K562 (cell line): Measurements from ENCODE around the gene CHL1. TPM values are rescaled to one million over a fixed set of nuclear protein-coding genes. Genes with fewer than 3 reads are reported as not detected.

Source experiments
- ATAC-seq: fragments of 200-7000 bp; cut with Tn5 transposase; 3 replicates; pipeline ENCODE4 v1.9.1; 2020; ENCODE audit warnings: moderate library complexity
- BruUV-seq: library from RNA; stranded (reverse); fragments of 400-500 nt; replicated peaks from 2 replicates; lab custom pipeline; 2021; lab: Mats Ljungman, UMichigan
- CTCF ChIA-PET: fragments of 300-600 bp; formaldehyde crosslinking; extraction: SDS; loops from one replicate; lab custom pipeline; 2021; ENCODE audit warnings: low intra/inter-chr PET ratio; lab: Yijun Ruan, JAX
- POLR2A ChIA-PET: fragments of 300-600, 350-650 bp; sonication (Branson Sonifier 250); formaldehyde crosslinking; extraction: SDS; loops from one replicate; lab custom pipeline; 2021; ENCODE audit warnings: antibody characterized with exemption, inconsistent platforms; lab: Yijun Ruan, JAX
- DNase-seq, 4 experiments: peaks; one replicate each; pipeline versions ENCODE4 v3.0.0 to v3.0.0-alpha.2; 2011 to 2018; ENCODE audit warnings: low spot score in 3 of 4, mixed read lengths in 3 of 4; ENCODE audit errors: extremely low read depth in 1 of 4
- FAIRE-seq: peaks from 2 replicates; lab custom pipeline; 2011; peaks lifted over from hg19 to GRCh38; lab: Jason Lieb, UNC
- H2AFZ ChIP-seq: 2 replicates; pipeline ENCODE4 v1.6.0; 2011; ENCODE audit warnings: low read depth, low read length, control low read depth, inconsistent platforms
- H3K27ac ChIP-seq: fragments of 200-600 bp; 3 replicates; pipeline ENCODE4 v1.8.0; 2011; ENCODE audit warnings: low read depth, mild to moderate bottlenecking, control low read depth, inconsistent platforms, low read length, moderate library complexity, mixed read lengths; ENCODE audit errors: extremely low read depth
- H3K27me3 ChIP-seq, 2 experiments: fragments of 300-600 bp in 1 of 2; 2 replicates in 1 of 2; 3 replicates in 1 of 2; pipeline versions ENCODE4 v1.6.0 to v1.8.0; 2011; ENCODE audit warnings: inconsistent platforms in 2 of 2, low read length in 2 of 2, mild to moderate bottlenecking in 1 of 2, mixed read lengths in 1 of 2, moderate library complexity in 1 of 2; ENCODE audit not compliant: control insufficient read depth in 2 of 2, insufficient read depth in 2 of 2
- H3K36me3 ChIP-seq: fragments of 300-600 bp; 3 replicates; pipeline ENCODE4 v1.8.0; 2011; ENCODE audit warnings: mild to moderate bottlenecking, low read length, inconsistent platforms; ENCODE audit not compliant: control insufficient read depth, insufficient read depth
- H3K4me1 ChIP-seq, 2 experiments: fragments of 200-600 bp in 1 of 2; replicated peaks in 1 of 2; 2 replicates in 1 of 2; 3 replicates in 1 of 2; pipeline versions ENCODE4 v1.5.1 to v1.8.0; 2011; ENCODE audit warnings: inconsistent platforms in 2 of 2, low read length in 2 of 2, mild to moderate bottlenecking in 1 of 2, mixed read lengths in 1 of 2, moderate library complexity in 1 of 2; ENCODE audit not compliant: control insufficient read depth in 2 of 2, insufficient read depth in 2 of 2
- H3K4me2 ChIP-seq: 2 replicates; pipeline ENCODE4 v1.6.1; 2011; ENCODE audit warnings: low read length, control low read depth, inconsistent platforms, mixed read lengths; ENCODE audit not compliant: insufficient read depth
- H3K4me3 ChIP-seq: fragments of 200-600 bp; sonication (generic), shearing (Covaris generic); 2 replicates; pipeline ENCODE4 v1.5.1; 2016; ENCODE audit warnings: control low read depth, inconsistent platforms
- H3K79me2 ChIP-seq: fragments of 200-600 bp; 3 replicates; pipeline ENCODE4 v1.8.0; 2011; ENCODE audit warnings: low read length, inconsistent platforms; ENCODE audit not compliant: control insufficient read depth, insufficient read depth
- H3K9ac ChIP-seq, 2 experiments: 2 replicates each; pipeline versions ENCODE4 v1.6.0 to v1.6.1; 2011; ENCODE audit warnings: low read depth in 2 of 2, low read length in 2 of 2, control low read depth in 1 of 2, inconsistent platforms in 1 of 2, mild to moderate bottlenecking in 1 of 2, mixed read lengths in 1 of 2; ENCODE audit not compliant: insufficient read depth in 1 of 2
- H3K9me1 ChIP-seq: one replicate; pipeline ENCODE4 v1.6.0; 2011; ENCODE audit warnings: inconsistent platforms, mild to moderate bottlenecking, low read length, moderate library complexity; ENCODE audit not compliant: control insufficient read depth, insufficient read depth
- H3K9me3 ChIP-seq: replicated peaks from 2 replicates; pipeline ENCODE4 v1.5.1; 2011; ENCODE audit warnings: low read depth, low read length, inconsistent platforms; ENCODE audit not compliant: control insufficient read depth, insufficient read depth
- H4K20me1 ChIP-seq: replicated peaks from 2 replicates; pipeline ENCODE4 v1.6.1; 2011; ENCODE audit warnings: low read length, inconsistent platforms, mixed read lengths; ENCODE audit not compliant: control insufficient read depth, insufficient read depth
- E2F6 ChIP-seq, 2 experiments: IDR thresholded peaks; 2 replicates each; pipeline ENCODE4 v1.6.1; 2011; ENCODE audit warnings: borderline replicate concordance in 1 of 2, control low read depth in 1 of 2, low read depth in 1 of 2, low read length in 1 of 2, mild to moderate bottlenecking in 1 of 2, mixed read lengths in 1 of 2, moderate library complexity in 1 of 2; ENCODE audit not compliant: insufficient read depth in 1 of 2, insufficient read length in 1 of 2, poor library complexity in 1 of 2, severe bottlenecking in 1 of 2; ENCODE audit errors: extremely low read depth in 1 of 2
- IRF1 ChIP-seq: sonication (generic); formaldehyde crosslinking; IDR thresholded peaks from 2 replicates; pipeline ENCODE4 v1.8.0; 2022; ENCODE audit warnings: missing genetic modification reagents, mild to moderate bottlenecking, borderline replicate concordance
- SIN3B ChIP-seq: fragments of 450-650 bp; IDR thresholded peaks from 2 replicates; pipeline ENCODE4 v1.6.1; 2017; ENCODE audit warnings: low read depth, mild to moderate bottlenecking, moderate library complexity
- SNAPC5 ChIP-seq: fragments of 250-450 bp; sonication (Bioruptor Pico); IDR thresholded peaks from 2 replicates; pipeline ENCODE4 v1.8.0; 2021; ENCODE audit warnings: moderate library complexity, mild to moderate bottlenecking, inconsistent platforms
- UBTF ChIP-seq, 2 experiments: IDR thresholded peaks; 2 replicates each; pipeline ENCODE4 v1.6.1; 2012; ENCODE audit warnings: improper control_type of control experiment in 2 of 2, low read depth in 2 of 2, low read length in 2 of 2, borderline replicate concordance in 1 of 2
- WGBS: fragments of 100-300 bp; shearing (Covaris generic); methylation state at CpG from one replicate; pipeline ENCODE4 v1.1.6; 2016; ENCODE audit warnings: low coverage, mixed read lengths; ENCODE audit not compliant: insufficient coverage; ENCODE audit errors: missing lambda C conversion rate; 5-methylcytosine and 5-hydroxymethylcytosine counted together
- in situ Hi-C: fragments of 300-500 bp; cut with MboI; formaldehyde crosslinking; loops from 4 replicates; pipeline ENCODE4 v1.15.0; 2018; ENCODE audit warnings: inconsistent platforms, mixed read lengths
- intact Hi-C: fragments of 100-400 bp; cut with micrococcal nuclease; formaldehyde crosslinking; loops from 2 replicates; pipeline ENCODE4 v1.14.2; 2022
- polyA plus RNA-seq, 8 experiments: library from polyadenylated mRNA; depleted of rRNA in 4 of 8; stranded (reverse) in 5 of 8; unstranded in 3 of 8; fragments of >200 nt; fragmentation: Nextera tagmentation in 2 of 8; fragmentation: Illumina TruSeq in 1 of 8; extraction: Ambion mirVana in 2 of 8; extraction: Trizol in 1 of 8; gene quantifications; 2 replicates each; pipeline versions ENCODE4 v1.2.1 to v1.2.3, GENCODE V29; 2011 to 2014; ENCODE audit warnings: inconsistent platforms in 1 of 8, missing spikeins in 1 of 8
- total RNA-seq, 7 experiments: library from RNA; depleted of rRNA in 6 of 7; stranded (reverse); fragments of >200 nt in 6 of 7; fragmentation: Illumina TruSeq in 2 of 7; extraction: Trizol in 2 of 7; gene quantifications; 2 replicates each; pipeline versions ENCODE4 v1.2.1 to v1.2.3, GENCODE V29; 2011 to 2021; ENCODE audit warnings: low replicate concordance in 1 of 7

Gene CHL1
- total and polyA plus RNA-seq, 9 of the 15 experiments (the other 6 are each of a cell fraction or from before 2014, with no cell fraction given): 0.02 TPM; not detected in 8

- no peak overlapping the region for H3K4me3 ChIP-seq
- H3K79me2 ChIP-seq: no peaks in the 10 kb centered on the region
- H3K36me3 ChIP-seq: no peaks in the 10 kb centered on the region
- H3K9ac ChIP-seq: no peak overlapping the region
- no peaks in the 10 kb centered on the region for H3K9me3 ChIP-seq
- DNase-seq (no peak), ATAC-seq (no peak), FAIRE-seq (no peak)
- in situ Hi-C loops: no loop called here
- ChIA-PET CTCF (no interaction called here), POLR2A (no interaction called here)
- TF ChIP-seq IRF1: no peak
- no peak for TF ChIP-seq SIN3B
- no peak for TF ChIP-seq SNAPC5 (CRISPR knock-in tag)
- TF ChIP-seq UBTF (IDR thresholded peaks at IDR 0.05; ENCODE audit: borderline replicate concordance in 1 of 2, low read depth in 2 of 2, low read length in 2 of 2): no peak
- no peak for TF ChIP-seq E2F6 (IDR thresholded peaks at IDR 0.05; ENCODE audit: borderline replicate concordance in 1 of 2, extremely low read depth in 1 of 2, insufficient read depth in 1 of 2, insufficient read length in 1 of 2, low read depth in 1 of 2, low read length in 1 of 2, poor library complexity in 1 of 2, severe bottlenecking in 1 of 2)
- no peak overlapping the region for H3K27ac ChIP-seq
- intact Hi-C loops: no loop called here
- H3K4me2 ChIP-seq: no peak overlapping the region
- 0% methylated on average over 2 of the region's 2 CpGs for WGBS
- H4K20me1 ChIP-seq: no peaks in the 10 kb centered on the region
- H2AFZ ChIP-seq: no peak overlapping the region
- no peaks in the 10 kb centered on the region for H3K9me1 ChIP-seq
- no TSS peak for BruUV-seq
- H3K4me1 ChIP-seq: no peaks in the 10 kb centered on the region
- no peaks in the 10 kb centered on the region for H3K27me3 ChIP-seq
These were observed 64.3 kb downstream of the CHL1 start for GRCh38 chr3:260898-261297.
